ENCODE data around the gene MRPL4. TPM values are rescaled to one million over a fixed set of nuclear protein-coding genes. Genes with fewer than 3 reads are reported as not detected.

Gene MRPL4
- polyA plus RNA-seq, 1 of the 3 experiments (the other 2 are of a cell fraction): 110 TPM

DNA sequence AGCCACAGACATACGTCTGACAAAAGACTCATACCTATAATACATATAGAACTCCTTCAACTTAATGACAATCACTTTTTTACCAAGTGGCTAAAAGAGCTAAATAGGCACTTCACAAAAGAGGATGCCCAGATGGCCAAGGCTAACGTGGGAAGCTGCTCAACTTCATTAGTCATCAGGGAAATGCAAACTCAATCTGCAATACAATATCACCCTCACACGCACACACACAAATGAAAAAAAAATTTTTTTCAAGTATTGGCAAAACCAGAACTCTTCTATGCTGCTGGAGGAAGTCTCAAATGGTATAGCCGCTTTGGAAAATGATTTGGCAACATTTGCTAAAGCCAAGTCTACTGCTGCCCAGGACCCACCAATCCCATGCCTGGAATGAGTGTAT lies 42.7 kb upstream of the MRPL4 start (continued):
- TF ChIP-seq TAF1 (IDR thresholded peaks at IDR 0.05; ENCODE audit: borderline replicate concordance, low read depth, low read length) (no peak), RFX5 (IDR thresholded peaks at IDR 0.05; ENCODE audit: low read length) (no peak)

DNA sequence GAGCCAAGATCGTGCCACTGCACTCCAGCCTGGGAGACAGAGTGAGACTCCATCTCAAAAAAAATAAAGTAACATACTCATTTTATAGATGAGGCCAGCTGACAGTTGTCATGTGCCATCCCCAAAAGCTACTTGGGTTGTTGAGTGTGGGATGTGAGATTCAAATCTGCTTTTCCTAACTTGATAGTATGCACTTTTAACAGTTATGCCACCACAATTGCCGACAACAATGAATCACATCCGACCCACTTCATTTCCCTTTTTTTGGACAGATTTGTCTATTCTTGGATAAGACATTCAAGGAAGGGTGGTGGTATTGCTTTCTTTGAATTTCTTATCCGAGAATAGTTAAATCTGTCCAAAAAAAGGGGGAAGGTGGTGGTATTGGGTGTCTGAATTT lies 41.0 kb upstream of the MRPL4 start:
- WGBS (ENCODE audit: low lambda C conversion rate): 85% methylated on average over 4 of the region's 4 CpGs
- no peaks in the 10 kb centered on the region for H4K20me1 ChIP-seq (ENCODE audit: insufficient read depth)
- no peak overlapping the region for H3K27ac ChIP-seq (ENCODE audit: low read depth in 2 of 2, low read length in 1 of 2)
- ChIA-PET POLR2A (no interaction called here), CTCF (interaction anchor here (2.0 kb wide), 1 partner anchor 10 kb away, joined by 4 read pairs; no protein-coding TSS in a partner anchor)
- no peak overlapping the region for H2AFZ ChIP-seq (ENCODE audit: low read depth)
- no peak overlapping the region for H3K4me3 ChIP-seq (ENCODE audit: low read depth in 2 of 2, low read length in 1 of 2)
- H3K4me1 ChIP-seq (ENCODE audit: control insufficient read depth in 1 of 2, insufficient read depth in 2 of 2, low read depth in 1 of 2, low read length in 1 of 2): no peaks in the 10 kb centered on the region
- no peak for DNase-seq
- no peak overlapping the region for H3K4me2 ChIP-seq
- no peaks in the 10 kb centered on the region for H3K9me3 ChIP-seq
- no peaks in the 10 kb centered on the region for H3K27me3 ChIP-seq (ENCODE audit: insufficient read depth)
- TF ChIP-seq EZH2phosphoT487 (IDR thresholded peaks at IDR 0.05; ENCODE audit: borderline replicate concordance, low read depth) (no peak), YY1 (IDR thresholded peaks at IDR 0.05; ENCODE audit: low read depth) (no peak), POLR2AphosphoS5 (IDR thresholded peaks at IDR 0.05; ENCODE audit: low read depth, low read length) (no peak), CHD2 (IDR thresholded peaks at IDR 0.05; ENCODE audit: low read length, partially characterized antibody) (no peak), TAF1 (IDR thresholded peaks at IDR 0.05; ENCODE audit: borderline replicate concordance, low read depth, low read length) (no peak), MXI1 (IDR thresholded peaks at IDR 0.05; ENCODE audit: low read depth, low read length) (no peak), TEAD4 (IDR thresholded peaks at IDR 0.05; ENCODE audit: borderline replicate concordance, insufficient read depth) (no peak), FOXM1 (IDR thresholded peaks at IDR 0.05; ENCODE audit: low read depth) (no peak), JUND (IDR thresholded peaks at IDR 0.05) (no peak)
- TF ChIP-seq, protein P1, sequence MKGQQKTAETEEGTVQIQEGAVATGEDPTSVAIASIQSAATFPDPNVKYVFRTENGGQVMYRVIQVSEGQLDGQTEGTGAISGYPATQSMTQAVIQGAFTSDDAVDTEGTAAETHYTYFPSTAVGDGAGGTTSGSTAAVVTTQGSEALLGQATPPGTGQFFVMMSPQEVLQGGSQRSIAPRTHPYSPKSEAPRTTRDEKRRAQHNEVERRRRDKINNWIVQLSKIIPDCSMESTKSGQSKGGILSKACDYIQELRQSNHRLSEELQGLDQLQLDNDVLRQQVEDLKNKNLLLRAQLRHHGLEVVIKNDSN (IDR thresholded peaks at IDR 0.05; ENCODE audit: borderline replicate concordance, low read depth): no peak
- H3K36me3 ChIP-seq (replicated peaks in 1 of 2; ENCODE audit: control insufficient read depth in 1 of 2, insufficient read depth in 2 of 2, low read length in 1 of 2): no peaks in the 10 kb centered on the region
- H3K79me2 ChIP-seq (ENCODE audit: insufficient read depth): no peaks in the 10 kb centered on the region
- H3F3A ChIP-seq (replicated peaks; ENCODE audit: insufficient read depth): no peaks in the 10 kb centered on the region
- H3K9me2 ChIP-seq: no peaks in the 10 kb centered on the region
- H3K9ac ChIP-seq: no peak overlapping the region

DNA sequence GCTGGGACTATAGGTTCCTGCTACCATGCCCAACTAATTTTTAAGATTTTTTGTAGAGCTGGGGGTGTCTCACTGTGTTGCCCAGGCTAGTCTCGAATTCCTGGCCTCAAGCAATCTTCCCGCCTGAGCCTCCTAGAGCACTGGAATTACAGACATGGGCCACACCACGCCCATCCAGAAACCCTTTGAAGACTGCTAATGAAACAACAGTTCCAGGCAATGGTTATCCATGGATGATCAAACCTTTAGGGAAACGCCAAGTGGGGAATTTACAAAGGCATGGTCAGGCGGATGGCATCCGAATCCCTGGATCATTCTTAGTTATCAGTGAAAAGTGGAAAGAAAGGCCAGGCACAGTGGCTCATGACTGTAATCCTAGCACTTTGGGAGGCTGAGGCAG lies 40.3 kb upstream of the MRPL4 start:
- H4K20me1 ChIP-seq (ENCODE audit: insufficient read depth): no peaks in the 10 kb centered on the region
- no peaks in the 10 kb centered on the region for H3K9me3 ChIP-seq
- POLR2A ChIA-PET: no interaction called here
- H3K4me2 ChIP-seq: no peak overlapping the region
- H3K9ac ChIP-seq: no peak overlapping the region
- CTCF ChIA-PET: interaction anchor here (2.0 kb wide), 1 partner anchor 10 kb away, joined by 4 read pairs; no protein-coding TSS in a partner anchor
- H3F3A ChIP-seq (replicated peaks; ENCODE audit: insufficient read depth): no peaks in the 10 kb centered on the region
- H3K27me3 ChIP-seq (ENCODE audit: insufficient read depth): no peaks in the 10 kb centered on the region
- no peaks in the 10 kb centered on the region for H3K9me2 ChIP-seq
- H3K4me3 ChIP-seq (ENCODE audit: low read depth in 2 of 2, low read length in 1 of 2): no peak overlapping the region
- H3K79me2 ChIP-seq (ENCODE audit: insufficient read depth): no peaks in the 10 kb centered on the region
- no peak for DNase-seq
- 81% methylated on average over 6 of the region's 6 CpGs for WGBS (ENCODE audit: low lambda C conversion rate)
- no peak overlapping the region for H3K27ac ChIP-seq (ENCODE audit: low read depth in 2 of 2, low read length in 1 of 2)
- H3K36me3 ChIP-seq (replicated peaks in 1 of 2; ENCODE audit: control insufficient read depth in 1 of 2, insufficient read depth in 2 of 2, low read length in 1 of 2): no peaks in the 10 kb centered on the region
- no peak overlapping the region for H2AFZ ChIP-seq (ENCODE audit: low read depth)
- no peaks in the 10 kb centered on the region for H3K4me1 ChIP-seq (ENCODE audit: control insufficient read depth in 1 of 2, insufficient read depth in 2 of 2, low read depth in 1 of 2, low read length in 1 of 2)
- TF ChIP-seq MEF2A (IDR thresholded peaks at IDR 0.05; ENCODE audit: borderline replicate concordance, low read depth): no peak
- no peak for TF ChIP-seq EP300 (IDR thresholded peaks at IDR 0.05; ENCODE audit: borderline replicate concordance in 1 of 2, low read depth in 1 of 2, low read length in 1 of 2)
- TF ChIP-seq, protein P2, sequence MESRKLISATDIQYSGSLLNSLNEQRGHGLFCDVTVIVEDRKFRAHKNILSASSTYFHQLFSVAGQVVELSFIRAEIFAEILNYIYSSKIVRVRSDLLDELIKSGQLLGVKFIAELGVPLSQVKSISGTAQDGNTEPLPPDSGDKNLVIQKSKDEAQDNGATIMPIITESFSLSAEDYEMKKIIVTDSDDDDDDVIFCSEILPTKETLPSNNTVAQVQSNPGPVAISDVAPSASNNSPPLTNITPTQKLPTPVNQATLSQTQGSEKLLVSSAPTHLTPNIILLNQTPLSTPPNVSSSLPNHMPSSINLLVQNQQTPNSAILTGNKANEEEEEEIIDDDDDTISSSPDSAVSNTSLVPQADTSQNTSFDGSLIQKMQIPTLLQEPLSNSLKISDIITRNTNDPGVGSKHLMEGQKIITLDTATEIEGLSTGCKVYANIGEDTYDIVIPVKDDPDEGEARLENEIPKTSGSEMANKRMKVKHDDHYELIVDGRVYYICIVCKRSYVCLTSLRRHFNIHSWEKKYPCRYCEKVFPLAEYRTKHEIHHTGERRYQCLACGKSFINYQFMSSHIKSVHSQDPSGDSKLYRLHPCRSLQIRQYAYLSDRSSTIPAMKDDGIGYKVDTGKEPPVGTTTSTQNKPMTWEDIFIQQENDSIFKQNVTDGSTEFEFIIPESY (IDR thresholded peaks at IDR 0.05; ENCODE audit: borderline replicate concordance, low read depth): no peak
- TF ChIP-seq CTCF (IDR thresholded peaks at IDR 0.05): no peak
- TF ChIP-seq ELF1 (IDR thresholded peaks at IDR 0.05): no peak
- TF ChIP-seq EZH2phosphoT487 (IDR thresholded peaks at IDR 0.05; ENCODE audit: borderline replicate concordance, low read depth): no peak
- no peak for TF ChIP-seq NFIC (IDR thresholded peaks at IDR 0.05; ENCODE audit: borderline replicate concordance)
- TF ChIP-seq SIN3A (IDR thresholded peaks at IDR 0.05; ENCODE audit: borderline replicate concordance, low read depth, low read length): no peak
- TF ChIP-seq FOXM1 (IDR thresholded peaks at IDR 0.05; ENCODE audit: low read depth): no peak
- TF ChIP-seq, protein P3, sequence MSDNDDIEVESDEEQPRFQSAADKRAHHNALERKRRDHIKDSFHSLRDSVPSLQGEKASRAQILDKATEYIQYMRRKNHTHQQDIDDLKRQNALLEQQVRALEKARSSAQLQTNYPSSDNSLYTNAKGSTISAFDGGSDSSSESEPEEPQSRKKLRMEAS (IDR thresholded peaks at IDR 0.05; ENCODE audit: low read depth): no peak
- no peak for TF ChIP-seq GATA2 (CRISPR knock-in tag; IDR thresholded peaks at IDR 0.05)
- no peak for TF ChIP-seq IRF3 (IDR thresholded peaks at IDR 0.05; ENCODE audit: low read depth, low read length)
